GM12865 (cell line): ENCODE results near the gene FAM81A.

Experiments
- DNase-seq: peaks from one replicate; pipeline ENCODE4 v3.0.0; 2010; ENCODE audit warnings: low read depth
- H3K4me3 ChIP-seq: 2 replicates; pipeline ENCODE4 v1.5.1; 2011; ENCODE audit warnings: mild to moderate bottlenecking, low read depth, low read length, control low read depth
- TF ChIP-seq, protein P1 (sequence below): IDR thresholded peaks from 2 replicates; pipeline ENCODE4 v1.5.1; 2011; ENCODE audit warnings: low read length, control low read depth, low read depth, inconsistent platforms; ENCODE audit not compliant: insufficient read depth; ENCODE audit errors: missing control alignments

FAM81A gene

DNA sequence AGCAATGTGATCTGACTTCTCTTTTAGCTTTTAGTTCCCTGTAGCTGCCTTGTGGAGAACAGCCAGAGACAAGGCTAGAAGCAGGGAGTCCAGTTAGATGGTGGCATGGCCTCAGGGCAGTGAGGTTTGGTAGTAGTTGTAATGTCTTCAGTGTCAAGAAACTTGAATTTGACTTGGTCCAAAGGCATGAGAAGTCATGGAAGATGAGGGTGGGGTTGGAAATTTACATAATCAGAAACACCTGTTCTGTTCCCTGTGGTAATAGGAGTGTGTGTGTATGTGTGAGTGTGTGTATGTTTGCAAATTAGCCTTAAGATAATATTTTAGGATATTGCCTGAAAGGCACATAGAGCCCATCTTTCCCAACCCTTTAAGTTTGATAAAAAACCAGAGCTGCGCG, 118.4 kb downstream of the FAM81A start:
- no peak overlapping the region for H3K4me3 ChIP-seq
- no peak for DNase-seq
- TF ChIP-seq, protein P1, sequence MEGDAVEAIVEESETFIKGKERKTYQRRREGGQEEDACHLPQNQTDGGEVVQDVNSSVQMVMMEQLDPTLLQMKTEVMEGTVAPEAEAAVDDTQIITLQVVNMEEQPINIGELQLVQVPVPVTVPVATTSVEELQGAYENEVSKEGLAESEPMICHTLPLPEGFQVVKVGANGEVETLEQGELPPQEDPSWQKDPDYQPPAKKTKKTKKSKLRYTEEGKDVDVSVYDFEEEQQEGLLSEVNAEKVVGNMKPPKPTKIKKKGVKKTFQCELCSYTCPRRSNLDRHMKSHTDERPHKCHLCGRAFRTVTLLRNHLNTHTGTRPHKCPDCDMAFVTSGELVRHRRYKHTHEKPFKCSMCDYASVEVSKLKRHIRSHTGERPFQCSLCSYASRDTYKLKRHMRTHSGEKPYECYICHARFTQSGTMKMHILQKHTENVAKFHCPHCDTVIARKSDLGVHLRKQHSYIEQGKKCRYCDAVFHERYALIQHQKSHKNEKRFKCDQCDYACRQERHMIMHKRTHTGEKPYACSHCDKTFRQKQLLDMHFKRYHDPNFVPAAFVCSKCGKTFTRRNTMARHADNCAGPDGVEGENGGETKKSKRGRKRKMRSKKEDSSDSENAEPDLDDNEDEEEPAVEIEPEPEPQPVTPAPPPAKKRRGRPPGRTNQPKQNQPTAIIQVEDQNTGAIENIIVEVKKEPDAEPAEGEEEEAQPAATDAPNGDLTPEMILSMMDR, result no peak

DNA sequence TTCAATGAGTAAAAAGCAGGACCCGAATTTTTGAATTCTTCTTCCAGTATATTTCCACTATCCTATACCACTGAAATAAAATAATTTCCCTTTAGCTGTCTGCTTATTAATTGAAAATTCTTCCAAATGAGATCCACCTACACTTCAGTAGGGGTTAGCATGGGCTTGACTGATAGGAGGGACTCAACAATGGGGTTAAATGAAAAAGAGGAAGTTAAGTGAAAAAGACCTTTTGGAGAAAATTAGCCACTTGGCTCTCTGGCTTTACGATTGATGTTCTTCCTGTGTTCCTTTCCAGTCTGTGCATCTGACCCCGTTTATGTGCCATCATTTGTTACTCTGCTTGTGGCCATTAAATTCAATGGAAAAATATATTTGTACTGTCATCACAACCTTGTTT, 119.6 kb downstream of the FAM81A start:
- no peak for DNase-seq
- no peak overlapping the region for H3K4me3 ChIP-seq
- TF ChIP-seq, protein P1, result no peak

DNA sequence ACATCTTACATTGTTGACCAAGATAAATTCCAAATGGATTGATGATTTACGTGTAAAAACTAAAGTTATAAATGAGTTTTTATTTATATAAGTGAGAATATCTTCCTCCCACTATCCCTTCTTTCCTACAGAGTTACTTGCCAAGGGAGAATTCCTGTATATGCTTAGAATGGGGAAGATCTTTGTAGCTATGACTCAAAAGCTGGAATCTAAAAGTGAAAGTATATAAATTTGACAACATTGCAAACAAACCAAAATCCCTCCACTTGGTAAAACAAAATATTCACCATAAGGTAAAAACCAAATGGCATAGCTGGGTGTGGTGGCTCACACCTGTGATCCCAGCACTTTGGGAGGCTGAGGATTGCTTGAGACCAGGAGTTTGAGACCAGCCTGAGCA, 120.9 kb downstream of the FAM81A start:
- H3K4me3 ChIP-seq, result no peak overlapping the region
- TF ChIP-seq, protein P1, result no peak

DNA sequence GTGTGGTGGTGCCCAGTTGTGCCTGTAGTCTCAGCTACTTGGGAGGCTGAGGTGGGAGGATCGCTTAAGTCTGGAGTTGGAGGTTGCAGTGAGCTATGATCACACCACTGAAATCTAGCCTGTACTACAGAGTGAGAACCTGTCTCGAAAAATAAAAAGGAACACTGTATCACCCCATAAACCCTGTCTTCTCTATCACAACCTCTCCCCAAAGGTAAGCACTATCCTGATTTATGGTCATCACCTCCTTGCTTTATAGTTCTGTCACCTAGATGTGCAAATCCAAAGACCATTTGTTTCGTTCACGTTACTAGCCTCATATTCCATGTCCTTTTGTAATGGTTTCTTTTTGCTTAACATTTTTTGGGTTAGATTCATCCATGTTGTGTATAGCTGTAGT, 123.6 kb downstream of the FAM81A start:
- TF ChIP-seq, protein P1, result no peak
- no peak overlapping the region for H3K4me3 ChIP-seq
- DNase-seq, result no peak

More for the DNA sequence above, 120.9 kb downstream of the FAM81A start:
- no peak for DNase-seq

DNA sequence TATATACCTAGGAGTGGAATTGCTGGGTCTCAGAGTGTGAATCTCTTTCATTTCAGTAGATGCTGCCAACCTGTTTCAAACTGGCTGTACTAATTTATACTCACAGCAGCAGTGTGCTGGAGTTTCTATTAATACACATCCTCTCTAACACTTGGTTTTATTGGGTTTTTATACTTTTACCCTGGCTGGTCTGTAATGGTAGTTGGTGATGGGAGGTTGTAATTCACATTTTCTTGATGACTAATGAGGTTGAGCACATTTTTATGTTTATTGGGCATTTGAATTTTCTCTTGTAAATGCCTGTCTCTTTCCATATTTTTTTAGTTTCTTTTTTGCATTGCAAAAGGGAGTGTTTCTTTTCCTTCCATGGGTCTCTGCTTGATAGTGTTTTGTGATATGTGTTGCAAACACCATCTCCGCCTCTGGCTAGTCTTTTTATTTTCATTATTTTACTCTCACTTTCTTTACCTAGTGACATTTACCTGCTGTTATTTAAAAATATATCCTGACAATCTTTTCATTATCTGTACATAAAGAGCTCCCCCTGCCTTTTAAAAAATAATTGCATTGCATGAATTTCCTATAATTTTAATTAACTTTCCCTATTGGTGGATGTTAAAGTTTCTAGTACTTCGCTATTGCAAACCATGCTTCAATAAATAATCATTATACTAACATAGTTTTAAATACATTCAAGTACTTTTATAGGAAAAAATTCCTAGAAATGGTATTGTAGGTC, 124.6 kb downstream of the FAM81A start:
- TF ChIP-seq, protein P1, result no peak
- DNase-seq, result no peak

DNA sequence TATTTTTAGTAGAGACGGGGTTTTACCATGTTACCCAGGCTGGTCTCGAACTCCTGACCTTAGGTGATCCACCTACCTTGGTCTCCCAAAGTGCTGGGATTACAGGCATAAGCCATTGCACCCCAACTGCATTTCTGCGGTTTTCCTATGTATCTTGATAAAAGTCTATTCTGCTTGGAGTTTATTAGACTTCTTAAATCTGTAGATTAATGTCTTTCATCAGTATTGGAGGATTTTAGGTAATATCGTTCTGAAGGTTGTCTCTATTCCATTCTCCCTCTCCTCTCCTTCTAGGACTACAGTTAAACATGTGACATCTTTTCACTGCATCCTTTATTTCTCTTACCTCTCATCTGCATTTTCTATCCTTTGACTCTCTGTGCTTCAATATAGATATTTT, 127.3 kb downstream of the FAM81A start:
- no peak overlapping the region for H3K4me3 ChIP-seq
- DNase-seq, result no peak
- TF ChIP-seq, protein P1, result no peak

More for the DNA sequence above, 124.6 kb downstream of the FAM81A start:
- no peak overlapping the region for H3K4me3 ChIP-seq

DNA sequence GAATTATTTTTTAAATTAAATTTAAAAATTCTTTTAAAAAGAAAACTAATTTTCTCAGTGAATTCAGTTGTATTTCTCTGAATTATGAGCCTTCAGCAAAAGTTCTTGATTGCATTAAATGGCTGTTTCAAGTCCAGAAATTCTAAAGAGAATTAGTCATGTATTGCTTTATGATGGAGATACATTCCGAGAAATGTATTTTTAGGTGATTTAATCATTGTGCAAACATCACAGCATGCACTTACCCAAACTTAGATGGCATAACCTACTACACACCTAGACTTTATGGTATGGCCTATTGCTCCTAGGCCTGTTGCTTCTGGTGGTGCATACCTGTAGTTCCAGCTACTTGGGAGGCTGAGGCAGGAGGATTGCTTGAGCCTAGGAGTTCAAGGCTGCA, 129.3 kb downstream of the FAM81A start:
- no peak for DNase-seq
- no peak overlapping the region for H3K4me3 ChIP-seq
- TF ChIP-seq, protein P1, result no peak
